ENCODE results near the gene OR51A7.
"Not testable (repeated sequence)": the region's sequence is repeated elsewhere in the genome, so short reads cannot be mapped to it uniquely, and the experiment has no call there.

The OR51A7 gene

GRCh38 chr11:4903484-4903883, at the start of gene OR51A7:
Gene OR51A7 (plus strand): TSS chr11:4903783. CDS start chr11:4907370, 3,587 bp downstream.
- no peak for DNase-seq (ENCODE audit: low spot score)

GRCh38 chr11:4854286-4854685, 49.3 kb upstream of the OR51A7 start:
- not testable (repeated sequence) for DNase-seq (ENCODE audit: low spot score)

- DNase-seq (ENCODE audit: low spot score), result no peak
These were observed 40.9 kb upstream of the OR51A7 start for GRCh38 chr11:4862447-4863236.

- DNase-seq (ENCODE audit: low spot score), result no peak
These were observed 39.7 kb upstream of the OR51A7 start for GRCh38 chr11:4863876-4864275.

GRCh38 chr11:4865855-4866254, 37.7 kb upstream of the OR51A7 start:
- no peak for DNase-seq (ENCODE audit: low spot score)

GRCh38 chr11:4881188-4881587, 22.4 kb upstream of the OR51A7 start:
- DNase-seq (ENCODE audit: low spot score), result no peak

- DNase-seq (ENCODE audit: low spot score), result no peak
These were observed 21.6 kb upstream of the OR51A7 start, which contains the start of gene OR51T1 for GRCh38 chr11:4881860-4882500. Gene OR51T1 (plus strand): TSS chr11:4881900. CDS start chr11:4881900, 0 bp downstream.

GRCh38 chr11:4882543-4882942, 21.0 kb upstream of the OR51A7 start:
- no peak for DNase-seq (ENCODE audit: low spot score)

GRCh38 chr11:4884361-4884760, 19.2 kb upstream of the OR51A7 start:
- DNase-seq (ENCODE audit: low spot score), result no peak

- no peak for DNase-seq (ENCODE audit: low spot score)
These were observed 17.4 kb upstream of the OR51A7 start for GRCh38 chr11:4886186-4886585.

- no peak for DNase-seq (ENCODE audit: low spot score)
These were observed 16.0 kb upstream of the OR51A7 start for GRCh38 chr11:4887591-4887990.

GRCh38 chr11:4890279-4890678, 13.3 kb upstream of the OR51A7 start:
- DNase-seq (ENCODE audit: low spot score), result no peak

GRCh38 chr11:4891996-4892640, 11.5 kb upstream of the OR51A7 start:
- DNase-seq (ENCODE audit: low spot score), result no peak

- DNase-seq (ENCODE audit: low spot score), result no peak
These were observed 13.0 kb downstream of the OR51A7 start for GRCh38 chr11:4916581-4916980.

GRCh38 chr11:4919250-4919649, 15.7 kb downstream of the OR51A7 start, which contains the start of gene OR51G2:
Gene OR51G2 (minus strand): TSS chr11:4919350. CDS start chr11:4915663, 3,687 bp downstream.
- no peak for DNase-seq (ENCODE audit: low spot score)

- DNase-seq (ENCODE audit: low spot score), result no peak
These were observed 18.2 kb downstream of the OR51A7 start for GRCh38 chr11:4921796-4922195.

GRCh38 chr11:4922304-4922703, 18.7 kb downstream of the OR51A7 start:
- no peak for DNase-seq (ENCODE audit: low spot score)

- no peak for DNase-seq (ENCODE audit: low spot score)
These were observed 20.7 kb downstream of the OR51A7 start, which contains the start of gene OR51G1 for GRCh38 chr11:4924239-4924638. Gene OR51G1 (minus strand): TSS chr11:4924339. CDS start chr11:4924339, 0 bp downstream.

GRCh38 chr11:4926608-4927007, 23.0 kb downstream of the OR51A7 start:
- no peak for DNase-seq (ENCODE audit: low spot score)

- DNase-seq (ENCODE audit: low spot score), result no peak
These were observed 29.2 kb downstream of the OR51A7 start for GRCh38 chr11:4932751-4933150.

GRCh38 chr11:4936745-4937144, 33.2 kb downstream of the OR51A7 start:
- DNase-seq (ENCODE audit: low spot score), result no peak

GRCh38 chr11:4947505-4947904, 43.9 kb downstream of the OR51A7 start, which contains the start of gene OR51A4:
Gene OR51A4 (minus strand): TSS chr11:4947605. CDS start chr11:4947100, 505 bp downstream.
- DNase-seq (ENCODE audit: low spot score), result no peak

- DNase-seq (ENCODE audit: low spot score), result not testable (repeated sequence)
These were observed 52.0 kb downstream of the OR51A7 start, which contains the start of gene OR51A2 for GRCh38 chr11:4955613-4956012. Gene OR51A2 (minus strand): TSS chr11:4955713. CDS start chr11:4955713, 0 bp downstream.

All from globus pallidus (tissue), 1 donor.